Right lobe of liver (tissue), 4 donors: ENCODE results near the gene ZNF141.
"Not testable (repeated sequence)": the region's sequence is repeated elsewhere in the genome, so short reads cannot be mapped to it uniquely, and the experiment has no call there.

Source experiments
- CTCF ChIP-seq, 4 donors: fragments of 200-600 bp in 3 of 4; fragments of 450-650 bp in 1 of 4; IDR thresholded peaks; one replicate each; pipeline versions ENCODE4 v1.5.1 to v1.8.0; 2016 to 2022; ENCODE audit warnings: antibody characterized with exemption in 4 of 4, mild to moderate bottlenecking in 2 of 4
- POLR2A ChIP-seq: fragments of 450-650 bp; IDR thresholded peaks from one replicate; pipeline ENCODE4 v1.6.1; 2017; ENCODE audit warnings: antibody characterized with exemption, mild to moderate bottlenecking
- donor health status: DM: no; HTN: no; CAD: no.
- donor health status: DM: no; HTN: no; CAD: no.
- donor health status: DM: no; HTN: yes; CAD: no.

GRCh38 chr4:408321-408720 is 70.7 kb downstream of the ZNF141 start:
- not testable (repeated sequence) for TF ChIP-seq CTCF (IDR thresholded peaks at IDR 0.05); POLR2A
